SK-N-SH treated with all-trans-retinoic acid at 6 μM for 48 hours (cell line): ENCODE data around the gene TMC4.

Source experiments
- ARNTL ChIP-seq: fragments of 450-650 bp; formaldehyde crosslinking; IDR thresholded peaks from 2 replicates; pipeline ENCODE4 v1.5.0; 2020; ENCODE audit warnings: low read depth, mild to moderate bottlenecking, moderate library complexity, borderline replicate concordance
- GLIS3 ChIP-seq: fragments of 250-450 bp; sonication (Bioruptor Pico); IDR thresholded peaks from 2 replicates; pipeline ENCODE4 v1.5.0; 2020; ENCODE audit warnings: mild to moderate bottlenecking, moderate library complexity
- OSR1 ChIP-seq: fragments of 250-450 bp; sonication (Bioruptor Pico); IDR thresholded peaks from 2 replicates; pipeline ENCODE4 v1.8.0; 2022; ENCODE audit warnings: moderate library complexity, mild to moderate bottlenecking, inconsistent platforms
- ZC3H10 ChIP-seq: fragments of 250-450 bp; sonication (Bioruptor Pico); IDR thresholded peaks from 2 replicates; pipeline ENCODE4 v1.5.1; 2021; ENCODE audit warnings: mild to moderate bottlenecking, moderate library complexity
- TF ChIP-seq, protein P1 (sequence below): fragments of 250-450 bp; sonication (Bioruptor Pico); IDR thresholded peaks from 2 replicates; pipeline ENCODE4 v1.5.0; 2020; ENCODE audit warnings: mild to moderate bottlenecking, moderate library complexity
- TF ChIP-seq, protein P2 (sequence below): fragments of 250-450 bp; sonication (Bioruptor Pico); IDR thresholded peaks from 2 replicates; pipeline ENCODE4 v1.8.0; 2020; ENCODE audit warnings: mild to moderate bottlenecking, moderate library complexity, borderline replicate concordance

DNA sequence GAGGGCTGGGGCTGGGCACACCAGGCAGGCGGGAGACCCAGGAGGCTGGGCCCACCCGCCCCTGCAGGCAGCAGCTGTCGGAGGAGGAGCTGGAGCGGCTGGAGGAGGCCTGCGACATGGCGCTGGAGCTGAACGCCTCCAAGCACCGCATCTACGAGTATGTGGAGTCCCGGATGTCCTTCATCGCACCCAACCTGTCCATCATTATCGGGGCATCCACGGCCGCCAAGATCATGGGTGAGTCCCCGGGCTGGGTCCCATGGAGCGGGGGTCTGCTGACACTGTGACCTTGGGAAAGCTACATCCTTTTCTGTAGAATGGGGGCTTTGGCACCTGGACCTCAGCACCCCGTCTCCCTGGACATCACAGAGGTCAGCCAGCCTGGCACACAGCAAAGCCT, 49.3 kb downstream of the TMC4 start:
- no peak for TF ChIP-seq GLIS3 (CRISPR knock-in tag)
- no peak for TF ChIP-seq OSR1
- no peak for TF ChIP-seq ARNTL (CRISPR knock-in tag)
- TF ChIP-seq, protein P1, sequence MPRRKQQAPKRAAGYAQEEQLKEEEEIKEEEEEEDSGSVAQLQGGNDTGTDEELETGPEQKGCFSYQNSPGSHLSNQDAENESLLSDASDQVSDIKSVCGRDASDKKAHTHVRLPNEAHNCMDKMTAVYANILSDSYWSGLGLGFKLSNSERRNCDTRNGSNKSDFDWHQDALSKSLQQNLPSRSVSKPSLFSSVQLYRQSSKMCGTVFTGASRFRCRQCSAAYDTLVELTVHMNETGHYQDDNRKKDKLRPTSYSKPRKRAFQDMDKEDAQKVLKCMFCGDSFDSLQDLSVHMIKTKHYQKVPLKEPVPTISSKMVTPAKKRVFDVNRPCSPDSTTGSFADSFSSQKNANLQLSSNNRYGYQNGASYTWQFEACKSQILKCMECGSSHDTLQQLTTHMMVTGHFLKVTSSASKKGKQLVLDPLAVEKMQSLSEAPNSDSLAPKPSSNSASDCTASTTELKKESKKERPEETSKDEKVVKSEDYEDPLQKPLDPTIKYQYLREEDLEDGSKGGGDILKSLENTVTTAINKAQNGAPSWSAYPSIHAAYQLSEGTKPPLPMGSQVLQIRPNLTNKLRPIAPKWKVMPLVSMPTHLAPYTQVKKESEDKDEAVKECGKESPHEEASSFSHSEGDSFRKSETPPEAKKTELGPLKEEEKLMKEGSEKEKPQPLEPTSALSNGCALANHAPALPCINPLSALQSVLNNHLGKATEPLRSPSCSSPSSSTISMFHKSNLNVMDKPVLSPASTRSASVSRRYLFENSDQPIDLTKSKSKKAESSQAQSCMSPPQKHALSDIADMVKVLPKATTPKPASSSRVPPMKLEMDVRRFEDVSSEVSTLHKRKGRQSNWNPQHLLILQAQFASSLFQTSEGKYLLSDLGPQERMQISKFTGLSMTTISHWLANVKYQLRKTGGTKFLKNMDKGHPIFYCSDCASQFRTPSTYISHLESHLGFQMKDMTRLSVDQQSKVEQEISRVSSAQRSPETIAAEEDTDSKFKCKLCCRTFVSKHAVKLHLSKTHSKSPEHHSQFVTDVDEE (CRISPR knock-in tag) = no peak
- TF ChIP-seq, protein P2, sequence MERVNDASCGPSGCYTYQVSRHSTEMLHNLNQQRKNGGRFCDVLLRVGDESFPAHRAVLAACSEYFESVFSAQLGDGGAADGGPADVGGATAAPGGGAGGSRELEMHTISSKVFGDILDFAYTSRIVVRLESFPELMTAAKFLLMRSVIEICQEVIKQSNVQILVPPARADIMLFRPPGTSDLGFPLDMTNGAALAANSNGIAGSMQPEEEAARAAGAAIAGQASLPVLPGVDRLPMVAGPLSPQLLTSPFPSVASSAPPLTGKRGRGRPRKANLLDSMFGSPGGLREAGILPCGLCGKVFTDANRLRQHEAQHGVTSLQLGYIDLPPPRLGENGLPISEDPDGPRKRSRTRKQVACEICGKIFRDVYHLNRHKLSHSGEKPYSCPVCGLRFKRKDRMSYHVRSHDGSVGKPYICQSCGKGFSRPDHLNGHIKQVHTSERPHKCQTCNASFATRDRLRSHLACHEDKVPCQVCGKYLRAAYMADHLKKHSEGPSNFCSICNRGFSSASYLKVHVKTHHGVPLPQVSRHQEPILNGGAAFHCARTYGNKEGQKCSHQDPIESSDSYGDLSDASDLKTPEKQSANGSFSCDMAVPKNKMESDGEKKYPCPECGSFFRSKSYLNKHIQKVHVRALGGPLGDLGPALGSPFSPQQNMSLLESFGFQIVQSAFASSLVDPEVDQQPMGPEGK (CRISPR knock-in tag) = no peak
- TF ChIP-seq ZC3H10 (CRISPR knock-in tag) = no peak
